Neural crest cell (in vitro differentiated cells): ENCODE results near the gene SEPTIN8. TPM values are rescaled to one million over a fixed set of nuclear protein-coding genes. Genes with fewer than 3 reads are reported as not detected.

Experiments used
- DNase-seq: peaks from one replicate; pipeline ENCODE4 v3.0.0; 2021; ENCODE audit warnings: low read depth, mixed read lengths, low spot score
- H3K27ac Mint-ChIP-seq: one replicate; pipeline ENCODE4 v1.8.0; 2021; ENCODE audit warnings: mild to moderate bottlenecking, mixed read lengths; ENCODE audit not compliant: unreplicated experiment
- H3K27me3 Mint-ChIP-seq: 2 replicates; pipeline ENCODE4 v1.8.0; 2021; ENCODE audit warnings: low read depth, mild to moderate bottlenecking, mixed read lengths
- H3K36me3 Mint-ChIP-seq: 2 replicates; pipeline ENCODE4 v1.8.0; 2021; ENCODE audit warnings: low read depth, mild to moderate bottlenecking, mixed read lengths
- H3K4me1 Mint-ChIP-seq: 2 replicates; pipeline ENCODE4 v1.8.0; 2021; ENCODE audit warnings: mixed read lengths
- H3K4me3 Mint-ChIP-seq: one replicate; pipeline ENCODE4 v1.8.0; 2021; ENCODE audit warnings: mild to moderate bottlenecking, mixed read lengths
- H3K9me3 Mint-ChIP-seq: 2 replicates; pipeline ENCODE4 v1.8.0; 2021; ENCODE audit warnings: mixed read lengths
- total RNA-seq: library from RNA; stranded (reverse); gene quantifications from 2 replicates; pipeline ENCODE4 v1.2.1, GENCODE V29; 2021
- TF ChIP-seq, protein P1 (sequence below): fragments of 200-600 bp; sonication (generic); conservative IDR thresholded peaks from 2 replicates; pipeline ENCODE4 v1.5.0; 2021; ENCODE audit warnings: antibody characterized with exemption, mild to moderate bottlenecking

Gene SEPTIN8
- total RNA-seq, 1 donor from 2014 or later: 71.1 TPM

DNA sequence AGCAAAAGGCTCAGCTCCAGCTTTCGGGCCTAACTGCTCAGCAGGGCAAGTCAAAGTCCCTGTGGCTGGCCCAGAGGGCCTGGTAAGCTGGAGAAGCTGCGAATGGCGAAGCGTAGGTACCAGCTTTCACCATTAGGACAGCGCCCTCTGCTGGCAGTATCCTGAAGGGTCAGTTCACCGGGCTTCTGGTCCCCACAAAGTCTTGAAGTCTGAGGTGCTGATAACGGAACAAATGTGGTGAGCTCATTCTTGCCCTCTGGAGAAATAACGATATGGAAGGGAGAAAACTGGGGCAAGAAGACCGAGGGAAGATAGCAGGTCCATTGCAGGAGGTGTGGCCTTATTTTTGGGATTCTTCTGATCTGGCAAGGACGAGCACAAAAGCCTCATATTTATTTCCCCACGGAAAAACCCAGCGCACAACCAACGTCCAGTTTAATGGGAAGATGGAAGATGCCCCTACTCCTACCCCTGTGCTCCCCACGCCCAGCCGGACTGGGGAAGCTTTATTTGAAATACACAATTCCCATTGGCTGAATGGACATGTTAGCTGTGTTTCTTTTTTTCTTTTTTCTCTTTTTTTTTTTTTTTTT lies 43.2 kb upstream of the SEPTIN8 start:
- DNase-seq: peak; percentile 97
- H3K4me3 Mint-ChIP-seq: peak overlapping the region; percentile 13
- H3K27ac Mint-ChIP-seq: no peak overlapping the region
- H3K36me3 Mint-ChIP-seq: no peaks in the 10 kb centered on the region
- H3K27me3 Mint-ChIP-seq: peaks cover 54% of the 10 kb centered on the region
- H3K4me1 Mint-ChIP-seq: peaks cover 23% of the 10 kb centered on the region
- H3K9me3 Mint-ChIP-seq: no peaks in the 10 kb centered on the region
- TF ChIP-seq, protein P1, sequence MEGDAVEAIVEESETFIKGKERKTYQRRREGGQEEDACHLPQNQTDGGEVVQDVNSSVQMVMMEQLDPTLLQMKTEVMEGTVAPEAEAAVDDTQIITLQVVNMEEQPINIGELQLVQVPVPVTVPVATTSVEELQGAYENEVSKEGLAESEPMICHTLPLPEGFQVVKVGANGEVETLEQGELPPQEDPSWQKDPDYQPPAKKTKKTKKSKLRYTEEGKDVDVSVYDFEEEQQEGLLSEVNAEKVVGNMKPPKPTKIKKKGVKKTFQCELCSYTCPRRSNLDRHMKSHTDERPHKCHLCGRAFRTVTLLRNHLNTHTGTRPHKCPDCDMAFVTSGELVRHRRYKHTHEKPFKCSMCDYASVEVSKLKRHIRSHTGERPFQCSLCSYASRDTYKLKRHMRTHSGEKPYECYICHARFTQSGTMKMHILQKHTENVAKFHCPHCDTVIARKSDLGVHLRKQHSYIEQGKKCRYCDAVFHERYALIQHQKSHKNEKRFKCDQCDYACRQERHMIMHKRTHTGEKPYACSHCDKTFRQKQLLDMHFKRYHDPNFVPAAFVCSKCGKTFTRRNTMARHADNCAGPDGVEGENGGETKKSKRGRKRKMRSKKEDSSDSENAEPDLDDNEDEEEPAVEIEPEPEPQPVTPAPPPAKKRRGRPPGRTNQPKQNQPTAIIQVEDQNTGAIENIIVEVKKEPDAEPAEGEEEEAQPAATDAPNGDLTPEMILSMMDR: peak; percentile 93

DNA sequence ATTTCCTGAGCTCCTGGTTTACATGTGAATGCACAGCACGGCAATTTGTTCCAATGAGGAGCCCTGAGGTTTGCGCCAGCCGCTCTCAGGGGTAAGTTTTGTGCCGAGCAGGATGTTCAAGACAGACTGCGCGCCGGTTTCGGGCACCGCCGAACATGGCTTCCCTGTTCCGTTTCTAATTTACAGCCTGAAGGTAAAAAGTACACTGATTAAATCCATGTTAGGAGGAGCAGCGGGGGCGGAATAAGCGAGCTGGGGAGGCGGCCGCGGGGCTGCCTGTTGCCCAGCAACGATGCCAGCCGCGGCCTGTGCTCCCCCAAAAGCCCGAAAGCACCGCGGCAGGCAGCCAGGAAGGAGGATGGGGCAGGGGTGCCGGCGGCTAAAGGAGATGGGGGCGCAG lies 42.4 kb upstream of the SEPTIN8 start:
- no peak for DNase-seq
- Mint-ChIP-seq H3K4me1 (peaks cover 26% of the 10 kb centered on the region), H3K4me3 (no peak overlapping the region), H3K27me3 (peaks cover 52% of the 10 kb centered on the region), H3K36me3 (peaks cover 2% of the 10 kb centered on the region), H3K9me3 (no peaks in the 10 kb centered on the region), H3K27ac (no peak overlapping the region)
- TF ChIP-seq, protein P1: no peak

DNA sequence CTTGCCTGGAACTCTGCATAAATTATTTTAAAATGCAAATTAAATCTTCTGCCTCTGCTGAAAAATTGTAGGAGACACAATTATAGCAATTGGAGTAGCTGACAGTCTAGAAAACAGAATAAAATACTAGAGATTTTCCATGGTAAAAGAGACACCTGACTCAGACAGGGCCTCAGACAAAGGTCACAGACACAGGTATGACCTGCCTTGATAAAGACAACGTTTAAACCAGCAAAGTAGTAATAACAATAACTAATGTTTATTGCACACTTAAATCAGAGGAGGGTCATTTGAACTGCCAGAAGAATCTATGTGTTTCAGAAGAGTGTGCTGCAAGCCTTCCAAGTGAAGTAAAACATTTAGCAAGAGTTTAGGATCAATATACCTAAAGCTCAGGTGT lies 40.0 kb upstream of the SEPTIN8 start:
- TF ChIP-seq, protein P1: no peak
- no peak overlapping the region for H3K4me3 Mint-ChIP-seq
- peaks cover 2% of the 10 kb centered on the region for H3K36me3 Mint-ChIP-seq
- H3K9me3 Mint-ChIP-seq: no peaks in the 10 kb centered on the region
- H3K27ac Mint-ChIP-seq: no peak overlapping the region
- peaks cover 29% of the 10 kb centered on the region for H3K4me1 Mint-ChIP-seq
- DNase-seq: no peak
- H3K27me3 Mint-ChIP-seq: peaks cover 60% of the 10 kb centered on the region

DNA sequence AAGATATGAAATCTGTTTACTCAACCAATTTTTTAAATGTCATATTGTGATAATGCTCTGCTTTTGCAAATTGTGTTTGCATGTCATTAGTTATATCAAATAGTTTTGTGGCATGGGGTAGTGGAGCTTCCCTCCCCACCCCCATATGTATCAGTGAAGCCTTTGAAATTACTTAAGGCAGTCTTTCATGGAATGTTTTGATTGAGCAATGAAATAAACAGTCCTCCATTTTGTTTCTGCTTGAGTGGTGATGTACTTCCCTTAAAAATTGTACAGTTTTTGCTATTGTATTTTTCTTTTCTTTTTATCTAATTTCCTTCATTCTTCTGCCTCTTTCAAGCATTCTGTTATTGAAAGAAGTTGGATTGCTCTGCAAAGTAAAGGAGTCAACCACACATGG lies 39.5 kb upstream of the SEPTIN8 start:
- H3K4me3 Mint-ChIP-seq: no peak overlapping the region

DNA sequence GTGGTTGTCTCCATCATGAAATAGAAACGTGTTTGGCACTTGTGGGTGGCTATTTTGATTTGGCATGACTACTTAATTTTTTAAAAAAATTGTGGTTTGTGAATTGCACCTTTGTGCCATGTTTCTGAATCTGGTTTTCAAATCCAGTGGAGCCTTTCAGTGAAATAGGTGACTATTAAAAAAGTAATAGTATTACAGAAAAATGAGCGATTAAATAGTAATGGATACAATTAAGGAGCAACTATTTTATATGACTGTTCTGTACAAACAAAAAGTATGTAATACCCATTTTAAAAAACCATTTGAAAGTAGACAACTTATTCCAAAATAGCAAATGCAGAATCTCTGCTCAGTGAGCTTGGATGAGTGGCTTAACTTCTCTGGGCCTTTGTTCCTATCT lies 39.0 kb upstream of the SEPTIN8 start:
- Mint-ChIP-seq H3K27me3 (peaks cover 67% of the 10 kb centered on the region), H3K4me3 (no peak overlapping the region), H3K36me3 (peaks cover 2% of the 10 kb centered on the region), H3K4me1 (peaks cover 20% of the 10 kb centered on the region), H3K27ac (no peak overlapping the region), H3K9me3 (no peaks in the 10 kb centered on the region)
- DNase-seq: no peak
- TF ChIP-seq, protein P1: no peak

More for the DNA sequence above, 39.5 kb upstream of the SEPTIN8 start:
- Mint-ChIP-seq H3K36me3 (peaks cover 2% of the 10 kb centered on the region), H3K4me1 (peaks cover 25% of the 10 kb centered on the region), H3K27ac (no peak overlapping the region), H3K27me3 (peaks cover 62% of the 10 kb centered on the region), H3K9me3 (no peaks in the 10 kb centered on the region)
- TF ChIP-seq, protein P1: no peak
- DNase-seq: no peak
